Sigmoid colon (tissue), 7 donors: ENCODE measurements around the gene ACP7. TPM values are rescaled to one million over a fixed set of nuclear protein-coding genes. Genes with fewer than 3 reads are reported as not detected.

Source experiments
- DNase-seq: peaks from one replicate; pipeline ENCODE4 v3.0.0-alpha.2; 2019
- H3K27ac ChIP-seq, 4 donors: fragments of 200-600 bp; sonication (generic); one replicate each; pipeline ENCODE4 v1.5.1; 2016 to 2019; ENCODE audit warnings: mild to moderate bottlenecking in 1 of 4
- H3K27me3 ChIP-seq, 3 donors: fragments of 200-600 bp; sonication (generic); one replicate each; pipeline ENCODE4 v1.5.1; 2019; ENCODE audit warnings: mild to moderate bottlenecking in 1 of 3
- H3K36me3 ChIP-seq, 4 donors: fragments of 200-600 bp; sonication (generic); one replicate each; pipeline ENCODE4 v1.5.1; 2016 to 2019
- H3K4me1 ChIP-seq, 4 donors: fragments of 200-600 bp; sonication (generic); one replicate each; pipeline ENCODE4 v1.5.1; 2017 to 2019
- H3K4me3 ChIP-seq, 4 donors: fragments of 200-600 bp; sonication (generic); one replicate each; pipeline ENCODE4 v1.5.1; 2017 to 2019; ENCODE audit warnings: mild to moderate bottlenecking in 2 of 4, moderate library complexity in 1 of 4
- H3K9me3 ChIP-seq, 4 donors: fragments of 200-600 bp in 3 of 4; sonication (generic) in 3 of 4; one replicate each; pipeline versions ENCODE4 v1.5.1 to v1.6.1; 2013 to 2019
- EP300 ChIP-seq, 4 donors: sonication (generic); formaldehyde crosslinking; IDR thresholded peaks; one replicate each; pipeline ENCODE4 v1.6.1; 2017; ENCODE audit warnings: antibody characterized with exemption in 4 of 4
- POLR2A ChIP-seq, 2 donors: fragments of 450-650 bp; IDR thresholded peaks; one replicate each; pipeline ENCODE4 v1.6.1; 2016; ENCODE audit warnings: antibody characterized with exemption in 2 of 2, mild to moderate bottlenecking in 2 of 2, moderate library complexity in 2 of 2
- POLR2AphosphoS5 ChIP-seq, 4 donors: sonication (generic); formaldehyde crosslinking; IDR thresholded peaks; one replicate each; pipeline ENCODE4 v1.6.1; 2017; ENCODE audit warnings: antibody characterized with exemption in 4 of 4
- WGBS, 2 donors: extraction: QIAGEN DNeasy Blood & Tissue Kit; methylation state at CpG; one replicate each; pipeline ENCODE4 v1.1.7; 2013; 5-methylcytosine and 5-hydroxymethylcytosine counted together
- intact Hi-C: fragments of 100-400 bp; cut with DNase I; formaldehyde crosslinking; loops from one replicate; pipeline ENCODE4 v1.15.1; 2023
- polyA plus RNA-seq, 3 donors: library from polyadenylated mRNA; stranded (reverse); fragments of 200-250 nt; gene quantifications; one replicate each; pipeline ENCODE4 v1.2.3, GENCODE V29; 2013
- total RNA-seq, 4 donors: library from RNA; depleted of rRNA; stranded (reverse); fragments of >200 nt; gene quantifications; one replicate each; pipeline ENCODE4 v1.1.0, GENCODE V29; 2016
- TF ChIP-seq, protein P1 (sequence below), 4 experiments: fragments of 450-650 bp in 3 of 4; fragments of 200-600 bp in 1 of 4; IDR thresholded peaks; one replicate each; pipeline ENCODE4 v1.5.1; 2016 to 2019; ENCODE audit warnings: antibody characterized with exemption in 4 of 4, mild to moderate bottlenecking in 3 of 4, moderate library complexity in 2 of 4
- donor health status: healthy with polysubstance abuse.
- donor health status: Bipolar disorder and iron deficiency.
- donor health status: healthy.

Gene ACP7
- total and polyA plus RNA-seq, 7 donors = not detected

DNA sequence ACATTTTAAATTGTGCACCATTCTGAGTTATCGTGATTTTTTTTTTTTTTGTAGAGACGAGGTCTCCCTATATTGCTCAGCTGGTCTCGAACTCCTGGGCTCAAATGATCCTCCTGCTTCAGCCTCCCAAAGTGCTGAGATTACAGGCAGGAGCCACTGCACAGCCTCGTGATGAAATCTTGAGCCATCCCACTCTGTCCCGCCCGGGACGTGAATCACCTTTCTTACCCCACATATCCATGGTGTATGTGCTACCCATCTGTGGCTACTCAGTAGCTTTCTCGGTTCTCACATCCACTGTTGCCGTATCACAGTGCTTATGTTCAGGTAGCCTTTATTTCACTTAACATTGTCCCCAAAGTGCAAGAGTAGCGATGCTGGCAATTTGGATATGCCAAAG lies 67.9 kb downstream of the ACP7 start:
- Histone ChIP-seq H3K27ac (no peak overlapping the region), H3K9me3 (no peaks in the 10 kb centered on the region), H3K4me3 (no peak overlapping the region), H3K27me3 (no peaks in the 10 kb centered on the region), H3K4me1 (peaks cover 0 to 27% (median 25%) of the 10 kb centered on the region in 4 donors), H3K36me3 (no peaks in the 10 kb centered on the region)
- intact Hi-C loops = no loop called here
- TF ChIP-seq POLR2A (IDR thresholded peaks at IDR 0.05) (no peak), EP300 (IDR thresholded peaks at IDR 0.05) (no peak), POLR2AphosphoS5 (IDR thresholded peaks at IDR 0.05) (no peak)
- TF ChIP-seq, protein P1, sequence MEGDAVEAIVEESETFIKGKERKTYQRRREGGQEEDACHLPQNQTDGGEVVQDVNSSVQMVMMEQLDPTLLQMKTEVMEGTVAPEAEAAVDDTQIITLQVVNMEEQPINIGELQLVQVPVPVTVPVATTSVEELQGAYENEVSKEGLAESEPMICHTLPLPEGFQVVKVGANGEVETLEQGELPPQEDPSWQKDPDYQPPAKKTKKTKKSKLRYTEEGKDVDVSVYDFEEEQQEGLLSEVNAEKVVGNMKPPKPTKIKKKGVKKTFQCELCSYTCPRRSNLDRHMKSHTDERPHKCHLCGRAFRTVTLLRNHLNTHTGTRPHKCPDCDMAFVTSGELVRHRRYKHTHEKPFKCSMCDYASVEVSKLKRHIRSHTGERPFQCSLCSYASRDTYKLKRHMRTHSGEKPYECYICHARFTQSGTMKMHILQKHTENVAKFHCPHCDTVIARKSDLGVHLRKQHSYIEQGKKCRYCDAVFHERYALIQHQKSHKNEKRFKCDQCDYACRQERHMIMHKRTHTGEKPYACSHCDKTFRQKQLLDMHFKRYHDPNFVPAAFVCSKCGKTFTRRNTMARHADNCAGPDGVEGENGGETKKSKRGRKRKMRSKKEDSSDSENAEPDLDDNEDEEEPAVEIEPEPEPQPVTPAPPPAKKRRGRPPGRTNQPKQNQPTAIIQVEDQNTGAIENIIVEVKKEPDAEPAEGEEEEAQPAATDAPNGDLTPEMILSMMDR (IDR thresholded peaks at IDR 0.05) = no peak
- no peak for DNase-seq
- WGBS, 2 donors = 90 to 95% methylated on average over 10 of the region's 10 CpGs

DNA sequence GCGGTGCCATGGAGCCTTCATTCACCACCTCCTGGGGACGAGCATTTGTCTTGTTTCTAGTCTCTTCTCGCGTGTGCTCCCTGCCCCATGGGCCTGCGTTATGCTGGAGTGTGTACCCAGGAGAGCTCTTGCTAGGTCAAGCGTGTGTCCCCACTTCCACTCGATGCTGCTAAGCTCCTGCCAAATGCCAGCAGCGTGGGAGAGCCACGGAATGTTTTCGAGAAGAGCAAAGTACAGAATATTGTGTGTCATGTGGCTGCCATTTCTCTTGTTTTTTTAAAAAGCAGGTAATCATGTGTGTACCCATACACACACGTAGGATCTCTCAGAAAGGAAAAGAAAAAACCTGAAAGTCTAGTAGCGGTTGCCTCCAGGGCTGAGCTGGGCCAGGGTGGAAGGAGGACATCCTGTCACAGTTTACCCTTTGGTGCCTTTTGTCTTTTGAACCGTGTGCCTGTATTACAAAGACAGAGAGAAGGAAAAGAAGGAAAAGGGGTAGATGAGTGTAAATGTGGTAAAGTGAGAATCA lies 70.0 kb downstream of the ACP7 start:
- intact Hi-C loops = no loop called here
- 57 to 85% methylated on average over 13 of the region's 13 CpGs for WGBS, 2 donors
- TF ChIP-seq POLR2A (IDR thresholded peaks at IDR 0.05) = no peak
- no peak for TF ChIP-seq POLR2AphosphoS5 (IDR thresholded peaks at IDR 0.05)
- TF ChIP-seq, protein P1 (IDR thresholded peaks at IDR 0.05) = no peak
- TF ChIP-seq EP300 (IDR thresholded peaks at IDR 0.05) = no peak
- DNase-seq = no peak
- H3K4me1 ChIP-seq = peaks cover 0 to 44% (median 41%) of the 10 kb centered on the region in 4 donors
- no peaks in the 10 kb centered on the region for H3K9me3 ChIP-seq
- H3K36me3 ChIP-seq = peaks cover 0 to 5% (median 0%) of the 10 kb centered on the region in 4 donors
- no peak overlapping the region for H3K4me3 ChIP-seq
- H3K27ac ChIP-seq = no peak overlapping the region
- no peaks in the 10 kb centered on the region for H3K27me3 ChIP-seq

DNA sequence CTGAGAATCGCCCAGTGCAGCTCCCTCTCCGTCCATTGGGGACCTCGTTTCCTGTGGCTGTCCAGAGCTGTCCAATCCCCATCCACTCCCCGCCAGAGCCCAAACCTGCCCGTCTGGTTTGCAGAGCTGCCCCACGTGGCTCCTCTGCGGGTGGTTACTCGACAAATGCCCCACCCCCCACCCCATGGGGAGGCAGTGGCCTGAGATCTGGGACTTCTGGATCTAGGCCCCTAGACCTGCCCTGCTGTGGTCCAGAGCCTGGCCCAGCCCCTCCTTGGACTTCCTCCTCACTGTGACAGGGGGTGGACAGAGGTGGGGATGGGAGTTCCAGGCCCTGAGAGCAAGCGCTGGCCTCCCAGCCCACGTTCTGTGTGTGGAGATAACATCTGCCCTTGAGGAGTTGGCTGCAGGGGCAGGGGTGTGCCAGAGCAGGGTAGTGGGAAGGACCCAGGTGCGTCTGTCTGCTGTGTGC lies 70.5 kb downstream of the ACP7 start:
- peaks cover 0 to 45% (median 43%) of the 10 kb centered on the region in 4 donors for H3K4me1 ChIP-seq
- H3K4me3 ChIP-seq = no peak overlapping the region
- no peak for DNase-seq
- 15 to 63% methylated on average over 11 of the region's 11 CpGs for WGBS, 2 donors
- peaks cover 0 to 5% (median 0%) of the 10 kb centered on the region in 4 donors for H3K36me3 ChIP-seq
- H3K27me3 ChIP-seq = no peaks in the 10 kb centered on the region
- no peak for TF ChIP-seq EP300 (IDR thresholded peaks at IDR 0.05)
- H3K9me3 ChIP-seq = no peaks in the 10 kb centered on the region
- no peak overlapping the region for H3K27ac ChIP-seq
- intact Hi-C loops = no loop called here

DNA sequence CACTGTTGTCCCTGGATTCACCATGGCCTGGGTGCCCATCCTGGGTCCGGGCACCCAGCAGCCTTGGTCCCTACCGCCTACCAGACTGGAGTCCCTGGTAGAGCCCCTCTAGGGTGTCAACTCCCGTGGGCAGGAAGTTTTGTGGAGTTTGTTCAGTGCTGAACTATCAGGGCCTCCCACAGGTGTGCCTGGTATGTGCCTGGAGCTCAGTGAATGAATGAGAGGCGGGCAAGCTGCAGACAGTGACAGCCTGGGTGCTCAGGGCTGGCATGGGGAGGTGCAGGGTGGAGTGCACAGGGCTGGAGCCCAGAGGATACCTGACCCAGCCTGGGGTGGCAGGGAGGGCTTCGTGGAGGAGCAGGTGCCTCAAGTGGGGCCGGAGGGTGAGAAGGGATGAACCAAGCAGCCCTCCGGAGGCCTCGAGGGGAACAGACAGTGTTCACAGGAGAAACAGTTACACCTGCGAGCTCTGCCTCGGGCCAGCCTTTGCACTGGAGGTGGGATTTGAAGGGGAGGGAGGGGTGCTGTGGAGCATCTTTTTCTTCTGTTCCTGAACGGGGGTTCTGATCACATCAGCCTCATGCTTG lies 71.0 kb downstream of the ACP7 start:
- Histone ChIP-seq H3K27ac (no peak overlapping the region), H3K4me1 (peaks cover 0 to 49% (median 47%) of the 10 kb centered on the region in 4 donors), H3K36me3 (peaks cover 0 to 5% (median 0%) of the 10 kb centered on the region in 4 donors), H3K9me3 (no peaks in the 10 kb centered on the region), H3K4me3 (no peak overlapping the region), H3K27me3 (no peaks in the 10 kb centered on the region)
- intact Hi-C loops = no loop called here
- WGBS, 2 donors = 58 to 79% methylated on average over 11 of the region's 11 CpGs
- TF ChIP-seq POLR2AphosphoS5 (IDR thresholded peaks at IDR 0.05) (no peak), EP300 (IDR thresholded peaks at IDR 0.05) (no peak), POLR2A (IDR thresholded peaks at IDR 0.05) (no peak)
- TF ChIP-seq, protein P1 (IDR thresholded peaks at IDR 0.05) = no peak
- no peak for DNase-seq

DNA sequence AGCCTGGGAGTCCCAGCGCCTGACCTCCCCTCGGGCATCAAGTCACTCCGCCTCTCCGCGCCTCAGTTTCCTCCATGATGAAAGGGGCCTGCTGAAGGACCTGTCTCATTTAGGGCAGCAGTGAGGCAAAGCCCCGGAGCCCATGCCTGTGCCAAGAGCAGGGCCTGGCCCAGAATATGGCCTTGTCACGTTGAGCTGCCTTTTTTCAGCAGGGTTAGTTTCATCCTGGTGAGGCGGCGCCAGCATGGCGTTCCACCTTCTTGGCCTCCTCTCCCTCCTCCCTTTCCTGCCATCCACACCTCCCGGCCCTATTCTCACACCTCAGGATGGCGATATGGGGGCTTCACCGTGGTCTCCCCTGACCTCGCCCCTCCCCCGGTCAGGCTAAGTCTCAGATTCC lies 71.6 kb downstream of the ACP7 start:
- peaks cover 0 to 5% (median 0%) of the 10 kb centered on the region in 4 donors for H3K36me3 ChIP-seq
- peaks cover 0 to 55% (median 50%) of the 10 kb centered on the region in 4 donors for H3K4me1 ChIP-seq
- no peak overlapping the region for H3K27ac ChIP-seq
- TF ChIP-seq POLR2AphosphoS5 (IDR thresholded peaks at IDR 0.05) (no peak), POLR2A (IDR thresholded peaks at IDR 0.05) (no peak), EP300 (IDR thresholded peaks at IDR 0.05) (no peak)
- TF ChIP-seq, protein P1 (IDR thresholded peaks at IDR 0.05) = no peak
- no peaks in the 10 kb centered on the region for H3K27me3 ChIP-seq
- DNase-seq = no peak
- intact Hi-C loops = no loop called here
- H3K4me3 ChIP-seq = no peak overlapping the region
- 78 to 88% methylated on average over 15 of the region's 15 CpGs for WGBS, 2 donors
- H3K9me3 ChIP-seq = no peaks in the 10 kb centered on the region
